T-cell (primary cell): ENCODE measurements around the gene KIF20B. TPM values are rescaled to one million over a fixed set of nuclear protein-coding genes. Genes with fewer than 3 reads are reported as not detected.

Source experiments
- ATAC-seq, 4 experiments: fragments of 200-7000 bp in 3 of 4; fragments of 150-1000 bp in 1 of 4; cut with Tn5 transposase; replicated peaks in 1 of 4; 1 replicate in 3 of 4; 2 replicates in 1 of 4; pipeline ENCODE4 v1.10.0; 2021; ENCODE audit warnings: moderate library complexity in 3 of 4, mild to moderate bottlenecking in 2 of 4, moderate number of reproducible peaks in 1 of 4
- CTCF ChIA-PET, 2 donors: fragments of 300-600 bp; sonication (Branson Sonifier 250); formaldehyde crosslinking; loops; one replicate each; lab custom pipeline; 2022; ENCODE audit warnings: antibody characterized with exemption in 2 of 2; lab: Charles Lee
- POLR2A ChIA-PET, 2 donors: fragments of 300-600 bp; sonication (Branson Sonifier 250); formaldehyde crosslinking; loops; one replicate each; lab custom pipeline; 2022; ENCODE audit warnings: antibody characterized with exemption in 2 of 2; lab: Charles Lee
- DNase-seq, 35 experiments: peaks; one replicate each; pipeline versions ENCODE4 v3.0.0 to v3.0.0-alpha.2; 2013 to 2023
- H3K27ac ChIP-seq: one replicate; pipeline ENCODE4 v1.5.1; 2013; ENCODE audit warnings: low read length
- H3K27me3 ChIP-seq, 2 experiments: replicated peaks in 1 of 2; 1 replicate in 1 of 2; 2 replicates in 1 of 2; pipeline versions ENCODE4 v1.6.1 to v1.7.0; 2013; ENCODE audit warnings: low read length in 1 of 2, mixed read lengths in 1 of 2; ENCODE audit not compliant: control insufficient read depth in 2 of 2, insufficient read depth in 2 of 2; ENCODE audit errors: extremely low read depth in 1 of 2
- H3K36me3 ChIP-seq, 2 donors: 1 replicate in 1 of 2; 2 replicates in 1 of 2; pipeline versions ENCODE4 v1.6.1 to v1.7.0; 2013; ENCODE audit warnings: low read length in 1 of 2; ENCODE audit not compliant: control insufficient read depth in 2 of 2, insufficient read depth in 1 of 2; ENCODE audit errors: extremely low read depth in 1 of 2
- H3K4me1 ChIP-seq, 2 experiments: 1 replicate in 1 of 2; 2 replicates in 1 of 2; pipeline versions ENCODE4 v1.6.1 to v1.7.0; 2013; ENCODE audit warnings: low read length in 2 of 2, mixed read lengths in 1 of 2; ENCODE audit not compliant: insufficient read depth in 2 of 2, control insufficient read depth in 1 of 2; ENCODE audit errors: extremely low read depth in 1 of 2
- H3K4me3 ChIP-seq, 2 donors: 1 replicate in 1 of 2; 2 replicates in 1 of 2; pipeline versions ENCODE4 v1.5.1 to v1.7.0; 2013; ENCODE audit warnings: mild to moderate bottlenecking in 2 of 2, low read length in 1 of 2, moderate library complexity in 1 of 2; ENCODE audit not compliant: control insufficient read depth in 1 of 2; ENCODE audit errors: extremely low read depth in 1 of 2
- H3K9me3 ChIP-seq: 2 replicates; pipeline ENCODE4 v1.7.0; 2013
- H3K27ac Mint-ChIP-seq, 2 donors: one replicate each; pipeline ENCODE4 v1.8.0; 2020 to 2021; ENCODE audit warnings: mild to moderate bottlenecking in 2 of 2, mixed read lengths in 2 of 2
- H3K27me3 Mint-ChIP-seq, 2 donors: one replicate each; pipeline ENCODE4 v1.8.0; 2021 to 2022; ENCODE audit warnings: mixed read lengths in 2 of 2
- H3K36me3 Mint-ChIP-seq: one replicate; pipeline ENCODE4 v1.8.0; 2021; ENCODE audit warnings: mixed read lengths
- H3K4me1 Mint-ChIP-seq, 3 donors: one replicate each; pipeline ENCODE4 v1.8.0; 2020 to 2022; ENCODE audit warnings: mixed read lengths in 3 of 3, mild to moderate bottlenecking in 1 of 3
- H3K4me3 Mint-ChIP-seq, 3 donors: one replicate each; pipeline ENCODE4 v1.8.0; 2020 to 2022; ENCODE audit warnings: mild to moderate bottlenecking in 3 of 3, mixed read lengths in 3 of 3, moderate library complexity in 3 of 3
- H3K9me3 Mint-ChIP-seq, 3 donors: one replicate each; pipeline ENCODE4 v1.8.0; 2020 to 2022; ENCODE audit warnings: mixed read lengths in 3 of 3
- WGBS: methylation state at CpG from one replicate; pipeline ENCODE4 v1.1.5; 2013; ENCODE audit warnings: missing lambda C conversion rate; ENCODE audit not compliant: insufficient coverage; 5-methylcytosine and 5-hydroxymethylcytosine counted together
- total RNA-seq, 35 experiments: library from RNA in 6 of 35; stranded (reverse) in 6 of 35; fragments of 120-200 nt in 1 of 35; gene quantifications; one replicate each; pipeline versions ENCODE4 v1.2.1 to v1.2.4 and lab custom pipeline; 2013 to 2026

KIF20B gene
- total RNA-seq, 5 donors from 2014 or later (not counting 1 experiment from before 2014, with no cell fraction given), result 17.6 to 21.5 (median 20.1) TPM

DNA sequence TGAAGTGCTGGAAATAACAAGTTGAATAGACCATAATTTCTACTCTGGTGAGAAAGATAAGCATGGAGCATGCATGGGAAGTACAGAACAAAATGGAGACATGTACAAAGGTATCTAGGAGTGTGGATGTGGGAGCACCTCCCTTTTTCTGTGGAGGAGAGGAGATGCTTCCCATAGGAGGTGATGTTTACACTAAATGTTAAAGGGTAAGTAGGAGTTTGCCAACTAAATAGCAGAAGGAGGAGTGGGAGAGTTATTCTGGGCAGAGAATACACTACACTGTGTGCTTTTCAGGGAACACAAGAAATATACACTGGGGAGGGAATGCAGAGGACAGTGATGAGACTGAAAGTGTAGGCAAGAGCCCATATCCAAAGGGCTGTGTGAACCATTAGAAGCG lies 35.3 kb upstream of the KIF20B start:
- H3K27ac ChIP-seq, result no peak overlapping the region
- ATAC-seq, result no peak
- ChIA-PET CTCF (no interaction called here), POLR2A (no interaction called here)
- no peaks in the 10 kb centered on the region for H3K36me3 ChIP-seq
- Mint-ChIP-seq H3K4me3 (no peak overlapping the region), H3K4me1 (no peaks in the 10 kb centered on the region), H3K36me3 (no peaks in the 10 kb centered on the region), H3K27me3 (peaks cover 2 to 5% of the 10 kb centered on the region in 2 donors), H3K9me3 (no peaks in the 10 kb centered on the region), H3K27ac (no peak overlapping the region)
- WGBS, result 100% methylated on average over 1 of the region's 1 CpG
- H3K4me1 ChIP-seq, result no peaks in the 10 kb centered on the region
- no peak for DNase-seq
- H3K4me3 ChIP-seq, result no peak overlapping the region
- no peaks in the 10 kb centered on the region for H3K9me3 ChIP-seq
- H3K27me3 ChIP-seq, result no peaks in the 10 kb centered on the region

DNA sequence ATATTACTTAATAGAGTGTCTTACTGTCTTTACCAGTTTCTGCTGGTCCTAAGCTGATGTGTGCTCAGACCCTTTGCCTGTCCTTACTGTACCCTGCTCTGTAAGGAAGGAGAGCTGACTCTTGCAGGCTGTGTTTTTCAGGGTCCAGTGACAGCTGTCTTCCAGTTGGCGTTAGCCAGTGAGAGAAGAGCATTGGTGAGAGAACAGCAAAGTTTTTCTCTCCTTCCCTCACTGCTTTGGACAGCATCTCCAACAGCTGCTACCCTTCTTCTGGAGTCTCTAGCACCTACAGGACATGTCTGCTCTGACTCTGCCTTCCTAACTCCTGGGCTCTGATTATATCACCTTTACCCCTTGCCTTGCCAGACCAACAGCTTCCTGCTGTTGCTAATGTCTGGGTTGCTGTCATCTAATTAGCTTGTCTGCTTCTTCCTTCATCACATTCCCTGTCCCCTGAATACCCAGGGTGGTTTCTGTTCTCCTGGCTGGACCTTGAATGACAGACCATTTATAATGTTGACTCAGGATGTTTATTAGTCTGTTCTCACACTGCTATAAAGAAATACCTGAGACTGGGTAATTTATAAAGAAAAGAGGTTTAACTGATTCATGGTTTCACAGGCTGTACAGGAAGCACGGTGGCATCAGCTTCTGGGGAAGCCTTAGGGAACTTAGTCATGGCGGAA lies 32.9 kb upstream of the KIF20B start:
- no peak overlapping the region for H3K27ac Mint-ChIP-seq
- ATAC-seq (no peak), DNase-seq (no peak)
- Histone ChIP-seq H3K36me3 (no peaks in the 10 kb centered on the region), H3K9me3 (no peaks in the 10 kb centered on the region), H3K4me1 (no peaks in the 10 kb centered on the region), H3K27me3 (no peaks in the 10 kb centered on the region), H3K4me3 (no peak overlapping the region), H3K27ac (no peak overlapping the region)
- no peaks in the 10 kb centered on the region for H3K36me3 Mint-ChIP-seq
- CTCF ChIA-PET, result interaction anchor here in 1 of 2 donors (0.5 kb wide), 1 partner anchor 1466 kb away, joined by 3 read pairs; no protein-coding TSS in a partner anchor
- no CpG with 5 or more reads among the region's 3 CpGs for WGBS
- no peak overlapping the region for H3K4me3 Mint-ChIP-seq
- no peaks in the 10 kb centered on the region for H3K9me3 Mint-ChIP-seq
- H3K27me3 Mint-ChIP-seq, result peaks cover 2 to 5% of the 10 kb centered on the region in 2 donors
- H3K4me1 Mint-ChIP-seq, result no peaks in the 10 kb centered on the region
- POLR2A ChIA-PET, result interaction anchor here in 1 of 2 donors (0.7 kb wide), 1 partner anchor 61 kb away, joined by 4 read pairs; no protein-coding TSS in a partner anchor

DNA sequence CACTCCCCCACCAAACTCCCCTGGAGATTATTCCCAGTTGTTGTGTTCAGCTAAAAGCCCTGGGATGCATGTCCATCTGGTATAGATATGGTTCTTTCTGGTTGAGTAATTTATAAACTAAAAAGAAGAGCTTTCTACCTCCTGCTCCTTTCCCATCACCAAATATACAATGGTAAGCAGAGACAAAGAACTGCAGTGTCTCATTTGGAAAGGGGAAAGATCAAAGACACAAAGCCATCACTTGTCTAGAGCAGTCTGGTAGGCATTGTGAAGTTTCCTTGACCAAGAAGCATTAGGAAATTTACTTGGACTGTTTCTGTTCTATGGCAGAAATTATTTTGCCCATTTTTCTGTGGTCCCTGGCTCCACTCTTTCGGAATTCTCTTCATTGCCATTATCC lies 31.4 kb upstream of the KIF20B start:
- Mint-ChIP-seq H3K4me1 (no peaks in the 10 kb centered on the region), H3K27me3 (peaks cover 2 to 5% of the 10 kb centered on the region in 2 donors), H3K27ac (no peak overlapping the region), H3K9me3 (no peaks in the 10 kb centered on the region), H3K4me3 (no peak overlapping the region), H3K36me3 (no peaks in the 10 kb centered on the region)
- Histone ChIP-seq H3K36me3 (no peaks in the 10 kb centered on the region), H3K4me3 (no peak overlapping the region), H3K27me3 (no peaks in the 10 kb centered on the region), H3K9me3 (no peaks in the 10 kb centered on the region), H3K27ac (no peak overlapping the region), H3K4me1 (no peaks in the 10 kb centered on the region)
- ATAC-seq (no peak), DNase-seq (no peak)
- no CpG with 5 or more reads among the region's 1 CpG for WGBS
- ChIA-PET CTCF (no interaction called here), POLR2A (no interaction called here)

DNA sequence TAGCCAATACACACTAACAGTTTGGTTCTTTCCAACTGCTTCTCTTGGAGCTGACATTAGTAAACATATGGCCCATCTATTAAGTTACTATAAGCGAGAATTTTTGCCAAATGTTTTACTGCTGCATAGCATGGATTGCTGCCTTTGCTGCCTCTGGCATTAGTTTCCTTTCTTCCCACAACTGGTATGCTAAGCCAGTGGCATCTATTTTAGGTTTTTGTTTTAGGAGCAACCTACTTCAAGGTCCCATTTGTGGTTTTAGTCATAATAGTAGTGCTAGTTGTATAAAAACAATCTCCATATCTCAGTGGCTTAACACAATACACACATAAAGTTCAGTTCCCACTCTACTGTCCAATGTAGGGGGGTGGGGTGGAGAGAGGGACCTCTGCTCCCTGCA lies 30.5 kb upstream of the KIF20B start:
- Histone ChIP-seq H3K36me3 (no peaks in the 10 kb centered on the region), H3K27me3 (no peaks in the 10 kb centered on the region), H3K27ac (no peak overlapping the region), H3K9me3 (no peaks in the 10 kb centered on the region), H3K4me3 (no peak overlapping the region), H3K4me1 (no peaks in the 10 kb centered on the region)
- ChIA-PET CTCF (no interaction called here), POLR2A (no interaction called here)
- no peak for DNase-seq
- peaks cover 5% of the 10 kb centered on the region in 2 donors for H3K27me3 Mint-ChIP-seq
- no peaks in the 10 kb centered on the region for H3K9me3 Mint-ChIP-seq
- no peak for ATAC-seq
- H3K4me1 Mint-ChIP-seq, result no peaks in the 10 kb centered on the region
- H3K27ac Mint-ChIP-seq, result no peak overlapping the region
- no peak overlapping the region for H3K4me3 Mint-ChIP-seq
- no peaks in the 10 kb centered on the region for H3K36me3 Mint-ChIP-seq
- no CpG with 5 or more reads among the region's 1 CpG for WGBS

DNA sequence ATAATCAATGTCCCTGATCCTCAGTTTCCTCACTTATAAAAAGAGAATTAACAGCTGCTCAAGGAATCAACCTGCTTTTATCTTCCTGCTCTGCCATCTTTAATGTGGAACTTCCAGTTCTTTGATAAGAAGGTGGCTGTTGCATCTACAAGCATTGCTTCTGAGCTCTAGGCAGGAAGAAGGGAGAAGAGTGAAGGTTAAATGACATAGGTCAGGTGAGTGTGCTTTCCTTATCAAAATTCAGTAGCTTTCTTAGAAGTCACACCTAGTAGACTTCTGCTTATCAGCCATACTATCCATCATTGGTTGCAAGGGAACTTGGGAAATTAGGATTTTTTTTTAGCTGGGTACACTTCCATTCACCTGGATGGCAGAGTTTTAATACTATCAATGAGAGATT lies 24.0 kb upstream of the KIF20B start:
- ATAC-seq (no peak), DNase-seq (no peak)
- no peaks in the 10 kb centered on the region for H3K4me1 ChIP-seq
- Mint-ChIP-seq H3K9me3 (no peaks in the 10 kb centered on the region), H3K4me1 (no peaks in the 10 kb centered on the region), H3K27me3 (peaks cover 9 to 10% of the 10 kb centered on the region in 2 donors), H3K4me3 (no peak overlapping the region), H3K36me3 (no peaks in the 10 kb centered on the region), H3K27ac (no peak overlapping the region)
- H3K4me3 ChIP-seq, result no peak overlapping the region
- ChIA-PET POLR2A (interaction anchor here in 1 of 2 donors (0.7 kb wide), 1 partner anchor 362 kb away, joined by 4 read pairs; no protein-coding TSS in a partner anchor), CTCF (interaction anchor here (0.5 to 0.9 kb wide), 2 partner anchors 106 to 521 kb away, joined by 3 to 4 read pairs; no protein-coding TSS in a partner anchor)
- H3K9me3 ChIP-seq, result no peaks in the 10 kb centered on the region
- H3K36me3 ChIP-seq, result no peaks in the 10 kb centered on the region
- no peak overlapping the region for H3K27ac ChIP-seq
- H3K27me3 ChIP-seq, result peaks cover 0 to 2% of the 10 kb centered on the region in 2 experiments

DNA sequence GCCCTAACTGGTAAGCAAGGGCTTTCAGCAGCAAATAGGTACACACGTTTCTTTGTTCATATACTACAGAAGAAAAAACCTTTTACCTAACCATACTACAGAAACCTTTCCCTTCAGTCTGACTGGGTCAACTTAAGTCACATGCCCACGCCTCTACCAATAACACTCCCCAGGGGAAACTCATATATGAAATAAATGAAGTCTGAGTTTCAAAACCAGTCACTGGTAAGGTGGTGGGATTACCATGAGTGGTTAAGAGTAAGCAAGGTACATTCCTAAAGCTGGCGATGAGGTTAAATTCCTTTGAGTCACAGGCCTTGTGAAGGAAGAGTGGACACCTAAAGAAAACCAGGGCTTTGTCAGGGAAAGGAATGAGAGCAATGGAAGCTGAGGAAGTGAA lies 21.4 kb upstream of the KIF20B start:
- no CpG with 5 or more reads among the region's 3 CpGs for WGBS
- ATAC-seq, result no peak
- no peaks in the 10 kb centered on the region for H3K9me3 Mint-ChIP-seq
- no peaks in the 10 kb centered on the region for H3K36me3 Mint-ChIP-seq
- H3K4me1 Mint-ChIP-seq, result no peaks in the 10 kb centered on the region
- no peak overlapping the region for H3K4me3 ChIP-seq
- no peak overlapping the region for H3K27ac ChIP-seq
- no peak overlapping the region for H3K4me3 Mint-ChIP-seq
- no peaks in the 10 kb centered on the region for H3K36me3 ChIP-seq
- ChIA-PET POLR2A (no interaction called here), CTCF (no interaction called here)
- no peak overlapping the region for H3K27ac Mint-ChIP-seq
- peaks cover 18 to 19% of the 10 kb centered on the region in 2 donors for H3K27me3 Mint-ChIP-seq
- H3K27me3 ChIP-seq, result peaks cover 0 to 4% of the 10 kb centered on the region in 2 experiments
- H3K4me1 ChIP-seq, result no peaks in the 10 kb centered on the region
- DNase-seq, result no peak
- H3K9me3 ChIP-seq, result no peaks in the 10 kb centered on the region
